Mucosa of descending colon (tissue), 3 donors: Measurements from ENCODE around the gene CNOT4. TPM values are rescaled to one million over a fixed set of nuclear protein-coding genes. Genes with fewer than 3 reads are reported as not detected.

Experiments used
- ATAC-seq: fragments of 200-7000 bp; cut with Tn5 transposase; one replicate; pipeline ENCODE4 v1.9.1; 2020; ENCODE audit warnings: mild to moderate bottlenecking, moderate library complexity
- DNase-seq, 3 donors: peaks; one replicate each; pipeline ENCODE4 v3.0.0-alpha.2; 2020
- H3K36me3 ChIP-seq: fragments of 200-600 bp; one replicate; pipeline ENCODE4 v1.8.0; 2021; ENCODE audit warnings: low read depth, mild to moderate bottlenecking
- H3K4me1 ChIP-seq: fragments of 200-600 bp; one replicate; pipeline ENCODE4 v1.8.0; 2021; ENCODE audit warnings: low read depth, mild to moderate bottlenecking
- H3K4me3 ChIP-seq: fragments of 200-600 bp; one replicate; pipeline ENCODE4 v1.8.0; 2021; ENCODE audit warnings: mild to moderate bottlenecking
- H3K9me3 ChIP-seq: fragments of 200-600 bp; one replicate; pipeline ENCODE4 v1.8.0; 2021; ENCODE audit warnings: mild to moderate bottlenecking
- intact Hi-C, 2 donors: fragments of 100-400 bp; cut with DNase I in 1 of 2; cut with micrococcal nuclease in 1 of 2; formaldehyde crosslinking; loops; one replicate each; pipeline versions ENCODE4 v1.11.0 to v1.11.1; 2022; cut with DNase I, micrococcal nuclease
- total RNA-seq, 3 donors: library from RNA; stranded (reverse); fragmentation: NEBNext Ultra II Directional in 2 of 3; extraction: Animal tissue kit (Norgen Biotek cat#: 25700) in 2 of 3; gene quantifications; one replicate each; pipeline versions ENCODE4 v1.2.1 to v1.2.4, GENCODE V29; 2021 to 2023
- TF ChIP-seq, protein P1 (sequence below): fragments of 200-600 bp; IDR thresholded peaks from one replicate; pipeline ENCODE4 v1.8.0; 2022; ENCODE audit warnings: antibody characterized with exemption, mild to moderate bottlenecking
- donor health status: DM: no; HTN: no; CAD: no; lungs with moderate emphysema.
- donor health status: DM: no; HTN: no; CAD: no.
- donor health status: DM: no; HTN: yes; CAD: no.

The CNOT4 gene
- total RNA-seq, 3 donors from 2014 or later, result 18.3 to 37.2 (median 22.1) TPM

DNA sequence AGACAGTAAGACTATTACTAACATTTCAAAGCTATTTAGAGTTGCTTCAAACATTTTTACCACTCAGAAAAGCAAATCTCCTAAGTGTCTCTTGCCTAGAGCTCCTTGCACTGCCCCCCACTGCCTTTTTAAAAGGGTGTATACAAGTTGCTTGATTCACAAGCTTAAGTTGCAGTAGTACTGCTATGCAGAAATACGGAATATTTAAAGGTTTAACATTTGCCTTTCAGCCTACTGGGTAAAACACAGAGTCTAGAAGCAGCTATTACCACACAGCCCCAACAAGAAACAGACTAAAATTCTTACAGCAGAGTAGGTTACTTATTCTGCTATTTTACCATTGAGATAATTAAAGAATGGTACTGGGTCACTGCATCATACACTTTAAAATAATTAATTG lies 128.5 kb downstream of the CNOT4 start:
- no peaks in the 10 kb centered on the region for H3K9me3 ChIP-seq
- H3K4me3 ChIP-seq, result no peak overlapping the region
- no peak for ATAC-seq
- intact Hi-C loops, result no loop called here
- H3K36me3 ChIP-seq, result no peaks in the 10 kb centered on the region
- no peaks in the 10 kb centered on the region for H3K4me1 ChIP-seq
- TF ChIP-seq, protein P1, sequence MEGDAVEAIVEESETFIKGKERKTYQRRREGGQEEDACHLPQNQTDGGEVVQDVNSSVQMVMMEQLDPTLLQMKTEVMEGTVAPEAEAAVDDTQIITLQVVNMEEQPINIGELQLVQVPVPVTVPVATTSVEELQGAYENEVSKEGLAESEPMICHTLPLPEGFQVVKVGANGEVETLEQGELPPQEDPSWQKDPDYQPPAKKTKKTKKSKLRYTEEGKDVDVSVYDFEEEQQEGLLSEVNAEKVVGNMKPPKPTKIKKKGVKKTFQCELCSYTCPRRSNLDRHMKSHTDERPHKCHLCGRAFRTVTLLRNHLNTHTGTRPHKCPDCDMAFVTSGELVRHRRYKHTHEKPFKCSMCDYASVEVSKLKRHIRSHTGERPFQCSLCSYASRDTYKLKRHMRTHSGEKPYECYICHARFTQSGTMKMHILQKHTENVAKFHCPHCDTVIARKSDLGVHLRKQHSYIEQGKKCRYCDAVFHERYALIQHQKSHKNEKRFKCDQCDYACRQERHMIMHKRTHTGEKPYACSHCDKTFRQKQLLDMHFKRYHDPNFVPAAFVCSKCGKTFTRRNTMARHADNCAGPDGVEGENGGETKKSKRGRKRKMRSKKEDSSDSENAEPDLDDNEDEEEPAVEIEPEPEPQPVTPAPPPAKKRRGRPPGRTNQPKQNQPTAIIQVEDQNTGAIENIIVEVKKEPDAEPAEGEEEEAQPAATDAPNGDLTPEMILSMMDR, result no peak
- no peak for DNase-seq

GRCh38 chr7:135380351-135380750 lies 129.6 kb downstream of the CNOT4 start:
- TF ChIP-seq, protein P1, result no peak
- ATAC-seq, result no peak
- Histone ChIP-seq H3K4me1 (no peaks in the 10 kb centered on the region), H3K9me3 (no peaks in the 10 kb centered on the region), H3K36me3 (no peaks in the 10 kb centered on the region), H3K4me3 (no peak overlapping the region)
- intact Hi-C loops, result no loop called here
- DNase-seq, result no peak

DNA sequence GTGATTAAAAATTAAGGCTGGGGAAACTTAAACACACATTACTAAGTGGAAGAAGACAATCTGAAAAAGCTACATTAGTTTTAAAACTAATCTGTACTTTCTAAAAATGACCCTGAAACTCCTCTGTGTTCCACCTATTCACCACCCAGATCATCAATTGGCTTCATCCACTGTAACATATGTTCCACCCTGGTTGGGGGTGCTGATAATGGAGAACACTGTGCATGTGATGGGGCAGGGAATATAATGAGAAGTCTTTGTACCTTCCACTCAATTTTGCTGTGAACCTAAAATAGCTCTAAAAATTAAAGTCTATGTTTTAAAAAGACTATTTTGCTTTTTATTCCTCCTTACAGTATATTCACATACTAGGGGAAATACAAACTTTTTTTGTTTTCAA lies 132.7 kb downstream of the CNOT4 start:
- H3K4me1 ChIP-seq, result no peaks in the 10 kb centered on the region
- intact Hi-C loops, result no loop called here
- TF ChIP-seq, protein P1, result no peak
- DNase-seq (no peak), ATAC-seq (no peak)
- no peaks in the 10 kb centered on the region for H3K9me3 ChIP-seq
- H3K4me3 ChIP-seq, result no peak overlapping the region
- H3K36me3 ChIP-seq, result no peaks in the 10 kb centered on the region

DNA sequence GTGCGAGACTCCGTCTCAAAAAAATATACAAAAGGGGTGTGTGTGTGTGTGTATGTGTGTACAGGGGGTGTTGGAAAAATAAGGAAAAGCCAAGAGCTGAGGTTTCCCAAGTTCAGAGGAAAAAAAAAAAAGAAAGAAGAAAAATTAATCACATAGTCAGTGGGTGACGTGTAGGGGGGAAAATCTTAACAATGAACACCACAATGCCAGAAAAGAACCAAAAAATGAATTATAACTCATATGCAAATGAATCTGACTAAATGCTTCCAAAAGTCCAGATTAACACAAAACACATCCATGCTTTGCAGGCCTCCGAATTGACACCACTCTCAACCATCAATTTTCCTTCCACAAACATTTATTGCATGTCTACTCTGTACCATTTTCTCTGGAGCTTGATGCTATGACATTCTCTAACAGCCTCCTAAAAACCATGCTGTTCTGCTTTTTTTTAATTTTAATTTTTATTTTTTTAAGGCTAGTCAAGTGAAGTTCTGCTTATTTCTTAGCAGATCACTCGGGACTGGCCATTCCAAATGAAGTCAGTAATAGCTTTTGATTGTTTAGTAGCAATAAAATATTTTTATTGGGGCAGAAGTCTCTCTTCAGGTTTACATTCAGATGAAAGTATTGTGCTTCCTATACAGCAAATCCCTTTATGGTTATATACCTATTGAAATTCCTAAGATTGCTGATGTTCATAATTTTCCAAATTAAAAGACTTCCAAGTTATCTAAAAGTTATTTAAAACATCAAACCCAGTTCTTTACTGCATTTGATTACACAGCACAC lies 133.8 kb downstream of the CNOT4 start:
- DNase-seq, result no peak
- ATAC-seq, result no peak
- Histone ChIP-seq H3K36me3 (no peaks in the 10 kb centered on the region), H3K9me3 (no peaks in the 10 kb centered on the region), H3K4me1 (no peaks in the 10 kb centered on the region), H3K4me3 (no peak overlapping the region)
- TF ChIP-seq, protein P1, result no peak
- intact Hi-C loops, result no loop called here

DNA sequence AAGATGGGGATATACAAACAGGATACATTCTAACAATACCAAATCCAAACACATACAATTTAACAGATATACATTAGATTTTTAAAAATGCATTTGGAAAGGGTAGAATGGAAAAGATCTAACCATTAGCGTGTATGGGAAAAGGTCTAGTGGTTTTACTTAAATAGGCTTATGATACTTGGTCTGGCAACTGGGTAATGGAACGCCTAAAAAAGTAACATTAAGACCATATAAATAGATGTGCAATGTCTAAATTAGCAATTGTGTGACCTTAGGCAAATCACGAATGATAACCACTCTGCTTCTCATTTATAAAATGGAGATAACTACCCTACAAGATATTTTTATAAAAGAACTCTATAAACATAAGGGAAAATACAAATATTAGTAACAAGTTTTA lies 135.2 kb downstream of the CNOT4 start:
- ATAC-seq, result no peak
- no peaks in the 10 kb centered on the region for H3K9me3 ChIP-seq
- TF ChIP-seq, protein P1, result no peak
- H3K4me1 ChIP-seq, result no peaks in the 10 kb centered on the region
- intact Hi-C loops, result no loop called here
- no peaks in the 10 kb centered on the region for H3K36me3 ChIP-seq
- DNase-seq, result no peak
- no peak overlapping the region for H3K4me3 ChIP-seq
